ENCODE data around the gene TM9SF4.

Gene TM9SF4

DNA sequence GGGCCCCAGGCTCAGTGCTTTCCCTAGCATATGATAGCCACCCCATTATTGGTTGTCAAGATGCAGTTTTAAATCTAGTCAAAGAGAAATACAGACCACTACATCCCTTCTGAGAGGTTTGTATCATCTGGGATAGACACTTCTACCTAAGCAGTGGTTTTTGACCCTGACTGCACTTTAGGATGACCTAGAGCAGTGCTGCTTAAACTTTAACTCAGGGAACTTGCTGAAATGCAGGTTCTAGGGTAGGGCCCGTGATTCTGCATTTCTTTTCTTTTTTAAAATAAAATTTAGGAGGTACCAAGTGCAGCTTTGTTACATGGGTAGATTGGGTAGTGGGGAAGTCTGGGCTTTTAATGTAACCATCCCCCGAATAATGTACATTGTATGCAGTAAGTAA lies 18.7 kb downstream of the TM9SF4 start:
- no peak overlapping the region for H3K27ac ChIP-seq (ENCODE audit: low read length)
- no peak overlapping the region for H3K9ac ChIP-seq (ENCODE audit: low read length in 2 of 2)
- H3K36me3 ChIP-seq (ENCODE audit: control insufficient read depth in 2 of 2, insufficient read depth in 2 of 2, low read length in 2 of 2), result peaks cover 0 to 6% of the 10 kb centered on the region in 2 donors
- H3K27me3 ChIP-seq (ENCODE audit: control insufficient read depth in 1 of 2, insufficient read depth in 2 of 2, low read length in 2 of 2), result no peaks in the 10 kb centered on the region
- H3K4me3 ChIP-seq (ENCODE audit: low read length in 2 of 2), result no peak overlapping the region
- no peaks in the 10 kb centered on the region for H3K4me1 ChIP-seq (ENCODE audit: control insufficient read depth, insufficient read depth, low read length)
- H3K9me3 ChIP-seq (ENCODE audit: control insufficient read depth in 2 of 2, low read length in 2 of 2), result no peaks in the 10 kb centered on the region

DNA sequence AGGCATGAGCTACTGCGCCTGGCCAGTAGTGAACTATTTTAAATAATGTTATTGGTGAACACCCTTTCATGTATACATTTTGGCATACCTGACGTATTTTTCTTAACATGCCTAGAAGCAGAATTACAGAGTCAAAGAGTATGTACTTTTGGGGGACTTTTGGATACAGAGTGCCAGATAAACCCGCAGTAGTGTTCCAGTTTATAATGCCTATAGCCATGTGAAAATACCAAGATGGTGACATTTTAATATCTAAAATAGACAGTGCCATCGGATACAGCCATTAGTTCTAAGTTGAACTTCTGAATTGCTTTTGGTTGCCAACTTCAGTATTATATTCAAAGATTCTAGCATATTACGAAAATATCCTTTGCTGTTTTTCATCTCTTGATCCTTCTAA lies 20.3 kb downstream of the TM9SF4 start:
- no peaks in the 10 kb centered on the region for H3K9me3 ChIP-seq (ENCODE audit: control insufficient read depth in 2 of 2, low read length in 2 of 2)
- no peaks in the 10 kb centered on the region for H3K27me3 ChIP-seq (ENCODE audit: control insufficient read depth in 1 of 2, insufficient read depth in 2 of 2, low read length in 2 of 2)
- no peak overlapping the region for H3K9ac ChIP-seq (ENCODE audit: low read length in 2 of 2)
- H3K27ac ChIP-seq (ENCODE audit: low read length), result no peak overlapping the region
- no peaks in the 10 kb centered on the region for H3K4me1 ChIP-seq (ENCODE audit: control insufficient read depth, insufficient read depth, low read length)
- H3K36me3 ChIP-seq (ENCODE audit: control insufficient read depth in 2 of 2, insufficient read depth in 2 of 2, low read length in 2 of 2), result peaks cover 4 to 7% of the 10 kb centered on the region in 2 donors
- H3K4me3 ChIP-seq (ENCODE audit: low read length in 2 of 2), result no peak overlapping the region

DNA sequence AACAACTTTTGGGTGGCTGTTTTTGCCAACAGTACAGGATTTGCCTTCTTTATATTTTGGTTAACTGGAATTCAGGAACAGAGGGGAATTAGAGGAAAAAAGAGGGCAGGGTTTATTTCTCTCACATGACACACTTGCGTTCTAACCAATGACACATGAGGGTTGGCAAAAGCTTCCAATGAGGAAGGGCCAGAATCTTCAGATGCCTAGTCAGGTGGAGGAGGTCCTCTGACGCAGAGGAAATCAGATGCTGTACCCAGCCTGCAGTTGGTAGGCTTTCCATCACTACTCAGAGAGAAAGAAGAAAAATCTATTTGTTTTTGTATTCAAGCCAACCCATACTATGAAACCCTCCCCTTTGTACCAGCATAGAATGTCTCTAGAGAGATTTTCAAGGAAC lies 20.8 kb downstream of the TM9SF4 start:
- Histone ChIP-seq H3K9me3 (ENCODE audit: control insufficient read depth in 2 of 2, low read length in 2 of 2) (no peaks in the 10 kb centered on the region), H3K9ac (ENCODE audit: low read length in 2 of 2) (no peak overlapping the region), H3K36me3 (ENCODE audit: control insufficient read depth in 2 of 2, insufficient read depth in 2 of 2, low read length in 2 of 2) (peaks cover 4 to 5% of the 10 kb centered on the region in 2 donors), H3K27me3 (ENCODE audit: control insufficient read depth in 1 of 2, insufficient read depth in 2 of 2, low read length in 2 of 2) (no peaks in the 10 kb centered on the region), H3K4me3 (ENCODE audit: low read length in 2 of 2) (no peak overlapping the region), H3K4me1 (ENCODE audit: control insufficient read depth, insufficient read depth, low read length) (no peaks in the 10 kb centered on the region), H3K27ac (ENCODE audit: low read length) (no peak overlapping the region)

DNA sequence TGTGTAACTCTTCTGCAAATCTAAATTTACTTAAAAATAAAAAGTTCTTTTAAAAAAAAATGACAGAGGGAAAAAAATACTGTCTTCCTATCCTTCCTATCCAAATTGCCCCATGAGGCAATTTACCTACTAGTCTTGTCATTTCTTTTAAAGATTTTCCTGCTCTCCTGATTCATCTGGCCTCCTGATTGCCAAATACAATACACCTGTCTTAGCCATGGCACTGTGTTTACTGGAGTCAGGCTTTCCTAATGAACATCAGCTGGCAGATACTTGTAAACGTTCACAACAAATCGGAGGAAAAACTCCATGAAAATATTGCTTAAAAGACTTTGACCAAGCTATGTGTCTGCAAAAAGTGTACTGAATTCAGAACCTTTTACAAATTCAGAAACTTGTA lies 21.5 kb downstream of the TM9SF4 start:
- Histone ChIP-seq H3K36me3 (ENCODE audit: control insufficient read depth in 2 of 2, insufficient read depth in 2 of 2, low read length in 2 of 2) (peaks cover 4 to 7% of the 10 kb centered on the region in 2 donors), H3K9me3 (ENCODE audit: control insufficient read depth in 2 of 2, low read length in 2 of 2) (no peaks in the 10 kb centered on the region), H3K9ac (ENCODE audit: low read length in 2 of 2) (no peak overlapping the region), H3K4me1 (ENCODE audit: control insufficient read depth, insufficient read depth, low read length) (no peaks in the 10 kb centered on the region), H3K27me3 (ENCODE audit: control insufficient read depth in 1 of 2, insufficient read depth in 2 of 2, low read length in 2 of 2) (no peaks in the 10 kb centered on the region), H3K4me3 (ENCODE audit: low read length in 2 of 2) (no peak overlapping the region), H3K27ac (ENCODE audit: low read length) (no peak overlapping the region)

DNA sequence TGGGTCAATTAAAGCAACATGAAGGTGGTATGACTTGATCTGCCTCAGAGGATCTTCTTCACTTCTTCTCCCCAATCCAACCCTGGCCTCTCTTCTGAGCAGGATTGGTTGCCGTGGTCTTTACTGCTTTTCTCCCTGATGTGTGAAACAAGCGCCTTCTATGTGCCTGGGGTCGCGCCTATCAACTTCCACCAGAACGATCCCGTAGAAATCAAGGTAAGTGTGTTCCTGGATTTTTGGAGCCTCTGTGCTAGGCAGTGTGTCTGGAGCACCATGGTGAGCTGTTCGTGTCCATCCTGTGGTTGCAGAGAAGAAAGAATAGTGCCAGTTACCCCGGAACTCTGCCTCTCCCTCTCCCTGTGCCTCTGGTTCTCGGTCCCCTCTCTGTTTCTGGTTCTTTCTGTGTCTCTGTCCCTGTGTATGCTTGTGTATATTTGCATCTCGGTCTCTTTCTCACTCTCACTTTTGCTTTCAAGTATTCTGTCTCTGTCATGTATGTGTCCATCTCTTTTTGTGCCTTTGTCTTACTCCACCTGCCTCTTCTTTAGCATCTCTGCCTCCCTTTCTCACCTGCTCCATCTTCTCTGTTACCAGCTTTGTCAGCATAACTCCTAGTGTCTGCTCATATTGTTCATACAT lies 23.5 kb downstream of the TM9SF4 start:
- H3K36me3 ChIP-seq (ENCODE audit: control insufficient read depth in 2 of 2, insufficient read depth in 2 of 2, low read length in 2 of 2), result peaks cover 17 to 27% of the 10 kb centered on the region in 2 donors
- H3K27me3 ChIP-seq (ENCODE audit: control insufficient read depth in 1 of 2, insufficient read depth in 2 of 2, low read length in 2 of 2), result no peaks in the 10 kb centered on the region
- H3K4me3 ChIP-seq (ENCODE audit: low read length in 2 of 2), result no peak overlapping the region
- no peaks in the 10 kb centered on the region for H3K4me1 ChIP-seq (ENCODE audit: control insufficient read depth, insufficient read depth, low read length)
- no peak overlapping the region for H3K9ac ChIP-seq (ENCODE audit: low read length in 2 of 2)
- H3K9me3 ChIP-seq (ENCODE audit: control insufficient read depth in 2 of 2, low read length in 2 of 2), result no peaks in the 10 kb centered on the region
- no peak overlapping the region for H3K27ac ChIP-seq (ENCODE audit: low read length)

DNA sequence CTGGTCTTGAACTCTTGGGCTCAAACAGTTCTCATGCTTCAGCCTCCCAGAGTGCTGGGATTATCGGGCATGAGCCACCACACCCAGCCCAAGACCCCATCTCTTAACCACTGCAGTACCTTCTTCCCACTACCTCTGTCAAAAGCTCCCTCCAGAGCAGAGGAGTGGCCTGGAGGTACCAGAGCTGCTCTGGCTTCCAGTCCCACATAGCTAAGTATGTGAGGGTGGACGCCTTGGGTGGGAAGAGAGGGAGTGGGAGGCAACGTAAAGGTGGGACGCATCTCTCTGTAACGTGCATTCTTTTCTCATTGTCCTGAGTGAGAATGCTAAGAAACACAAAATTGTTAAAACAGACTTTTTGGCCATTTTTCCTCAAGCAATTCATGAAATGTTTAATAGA lies 24.5 kb downstream of the TM9SF4 start:
- H3K36me3 ChIP-seq (ENCODE audit: control insufficient read depth in 2 of 2, insufficient read depth in 2 of 2, low read length in 2 of 2), result peaks cover 20 to 33% of the 10 kb centered on the region in 2 donors
- no peak overlapping the region for H3K27ac ChIP-seq (ENCODE audit: low read length)
- H3K9me3 ChIP-seq (ENCODE audit: control insufficient read depth in 2 of 2, low read length in 2 of 2), result no peaks in the 10 kb centered on the region
- H3K4me3 ChIP-seq (ENCODE audit: low read length in 2 of 2), result no peak overlapping the region
- H3K9ac ChIP-seq (ENCODE audit: low read length in 2 of 2), result no peak overlapping the region
- no peaks in the 10 kb centered on the region for H3K27me3 ChIP-seq (ENCODE audit: control insufficient read depth in 1 of 2, insufficient read depth in 2 of 2, low read length in 2 of 2)
- no peaks in the 10 kb centered on the region for H3K4me1 ChIP-seq (ENCODE audit: control insufficient read depth, insufficient read depth, low read length)

DNA sequence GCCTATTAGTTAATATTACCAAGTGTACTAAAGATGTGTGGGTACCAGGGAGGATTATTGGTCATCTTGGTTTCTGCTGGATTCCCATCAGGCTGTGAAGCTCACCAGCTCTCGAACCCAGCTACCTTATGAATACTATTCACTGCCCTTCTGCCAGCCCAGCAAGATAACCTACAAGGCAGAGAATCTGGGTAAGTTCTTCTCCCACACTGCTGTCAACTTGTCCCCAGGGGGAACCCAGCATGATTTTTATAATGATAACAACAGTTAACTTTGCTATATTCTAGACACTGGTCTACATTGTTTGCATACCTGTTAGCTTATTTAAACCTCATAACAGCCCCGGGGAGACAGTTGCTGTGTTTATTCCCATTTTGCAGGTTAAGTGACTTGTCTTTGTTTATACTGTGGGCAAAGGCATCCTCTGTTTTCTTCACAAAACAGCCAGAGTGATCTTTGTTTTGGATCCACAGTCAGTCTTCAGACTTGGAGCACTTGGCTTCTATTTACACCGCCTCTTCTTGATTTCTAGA lies 26.5 kb downstream of the TM9SF4 start:
- H3K4me3 ChIP-seq (ENCODE audit: low read length in 2 of 2), result no peak overlapping the region
- no peaks in the 10 kb centered on the region for H3K9me3 ChIP-seq (ENCODE audit: control insufficient read depth in 2 of 2, low read length in 2 of 2)
- no peaks in the 10 kb centered on the region for H3K27me3 ChIP-seq (ENCODE audit: control insufficient read depth in 1 of 2, insufficient read depth in 2 of 2, low read length in 2 of 2)
- no peaks in the 10 kb centered on the region for H3K4me1 ChIP-seq (ENCODE audit: control insufficient read depth, insufficient read depth, low read length)
- H3K9ac ChIP-seq (ENCODE audit: low read length in 2 of 2), result no peak overlapping the region
- peaks cover 33 to 46% of the 10 kb centered on the region in 2 donors for H3K36me3 ChIP-seq (ENCODE audit: control insufficient read depth in 2 of 2, insufficient read depth in 2 of 2, low read length in 2 of 2)
- H3K27ac ChIP-seq (ENCODE audit: low read length), result no peak overlapping the region

DNA sequence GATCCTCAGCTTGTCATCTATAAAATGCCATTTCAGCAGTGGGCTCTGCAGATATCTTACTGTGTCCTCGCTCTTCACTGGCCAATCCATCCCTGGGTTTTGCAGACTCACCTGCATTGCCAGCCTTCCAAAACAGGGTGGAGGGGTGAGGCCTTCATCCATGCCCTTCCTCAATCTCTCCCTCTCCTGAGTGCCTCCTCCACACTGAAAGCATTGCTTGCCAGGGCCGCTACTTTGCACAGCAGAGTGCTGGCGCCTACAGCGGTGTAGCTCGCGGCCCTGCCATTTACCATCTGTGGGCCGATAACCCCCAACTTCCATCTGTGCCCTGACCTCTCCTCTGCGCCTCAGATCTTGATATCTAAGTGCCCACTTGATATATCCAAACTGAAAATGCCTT lies 29.4 kb downstream of the TM9SF4 start:
- Histone ChIP-seq H3K4me3 (ENCODE audit: low read length in 2 of 2) (no peak overlapping the region), H3K9ac (ENCODE audit: low read length in 2 of 2) (no peak overlapping the region), H3K36me3 (ENCODE audit: control insufficient read depth in 2 of 2, insufficient read depth in 2 of 2, low read length in 2 of 2) (peaks cover 56 to 67% of the 10 kb centered on the region in 2 donors), H3K27ac (ENCODE audit: low read length) (no peak overlapping the region), H3K4me1 (ENCODE audit: control insufficient read depth, insufficient read depth, low read length) (no peaks in the 10 kb centered on the region), H3K9me3 (ENCODE audit: control insufficient read depth in 2 of 2, low read length in 2 of 2) (no peaks in the 10 kb centered on the region), H3K27me3 (ENCODE audit: control insufficient read depth in 1 of 2, insufficient read depth in 2 of 2, low read length in 2 of 2) (no peaks in the 10 kb centered on the region)

DNA sequence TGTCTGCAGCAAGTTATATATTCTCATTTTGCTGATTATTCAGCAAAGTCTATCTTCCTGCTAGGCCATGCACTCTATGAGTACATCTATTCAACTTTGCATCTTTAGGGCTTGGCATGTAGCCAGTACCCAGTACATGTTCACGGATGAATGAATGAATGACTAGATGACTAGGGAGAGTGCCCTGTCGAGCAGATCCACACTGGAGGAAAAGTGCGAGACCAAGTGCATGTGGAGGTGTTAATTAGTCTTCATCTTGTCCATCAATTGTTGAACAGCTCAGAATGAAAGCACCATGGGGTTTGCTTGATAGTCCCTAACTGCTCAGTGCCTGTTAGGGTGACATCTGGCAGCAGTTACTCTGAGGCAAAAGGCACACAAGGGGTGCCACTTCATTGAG lies 30.4 kb downstream of the TM9SF4 start:
- Histone ChIP-seq H3K27ac (ENCODE audit: low read length) (no peak overlapping the region), H3K9ac (ENCODE audit: low read length in 2 of 2) (no peak overlapping the region), H3K9me3 (ENCODE audit: control insufficient read depth in 2 of 2, low read length in 2 of 2) (no peaks in the 10 kb centered on the region), H3K4me3 (ENCODE audit: low read length in 2 of 2) (no peak overlapping the region), H3K36me3 (ENCODE audit: control insufficient read depth in 2 of 2, insufficient read depth in 2 of 2, low read length in 2 of 2) (peaks cover 62 to 75% of the 10 kb centered on the region in 2 donors), H3K4me1 (ENCODE audit: control insufficient read depth, insufficient read depth, low read length) (no peaks in the 10 kb centered on the region), H3K27me3 (ENCODE audit: control insufficient read depth in 1 of 2, insufficient read depth in 2 of 2, low read length in 2 of 2) (no peaks in the 10 kb centered on the region)

DNA sequence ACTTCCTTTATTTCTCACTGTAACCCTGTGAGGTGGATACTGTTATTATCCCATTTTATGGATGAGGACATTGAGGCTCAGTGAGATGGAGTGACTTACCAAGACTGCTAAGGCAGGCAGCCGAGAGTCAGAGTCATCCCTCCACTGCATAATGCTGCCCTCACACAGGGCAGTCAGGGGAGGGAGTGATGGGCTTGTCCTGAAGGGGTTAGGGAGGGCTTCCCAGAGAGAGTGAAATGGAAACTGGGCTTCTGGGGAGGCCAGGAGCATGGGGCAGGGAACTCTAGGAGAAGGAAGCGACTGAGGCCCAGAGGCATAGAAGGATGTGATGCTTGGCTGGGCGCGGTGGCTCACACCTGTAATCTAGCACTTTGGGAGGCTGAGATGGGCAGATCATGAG lies 31.1 kb downstream of the TM9SF4 start:
- no peaks in the 10 kb centered on the region for H3K9me3 ChIP-seq (ENCODE audit: control insufficient read depth in 2 of 2, low read length in 2 of 2)
- H3K27ac ChIP-seq (ENCODE audit: low read length), result no peak overlapping the region
- H3K36me3 ChIP-seq (ENCODE audit: control insufficient read depth in 2 of 2, insufficient read depth in 2 of 2, low read length in 2 of 2), result peaks cover 69 to 82% of the 10 kb centered on the region in 2 donors
- no peaks in the 10 kb centered on the region for H3K27me3 ChIP-seq (ENCODE audit: control insufficient read depth in 1 of 2, insufficient read depth in 2 of 2, low read length in 2 of 2)
- H3K4me3 ChIP-seq (ENCODE audit: low read length in 2 of 2), result no peak overlapping the region
- H3K4me1 ChIP-seq (ENCODE audit: control insufficient read depth, insufficient read depth, low read length), result no peaks in the 10 kb centered on the region
- no peak overlapping the region for H3K9ac ChIP-seq (ENCODE audit: low read length in 2 of 2)

DNA sequence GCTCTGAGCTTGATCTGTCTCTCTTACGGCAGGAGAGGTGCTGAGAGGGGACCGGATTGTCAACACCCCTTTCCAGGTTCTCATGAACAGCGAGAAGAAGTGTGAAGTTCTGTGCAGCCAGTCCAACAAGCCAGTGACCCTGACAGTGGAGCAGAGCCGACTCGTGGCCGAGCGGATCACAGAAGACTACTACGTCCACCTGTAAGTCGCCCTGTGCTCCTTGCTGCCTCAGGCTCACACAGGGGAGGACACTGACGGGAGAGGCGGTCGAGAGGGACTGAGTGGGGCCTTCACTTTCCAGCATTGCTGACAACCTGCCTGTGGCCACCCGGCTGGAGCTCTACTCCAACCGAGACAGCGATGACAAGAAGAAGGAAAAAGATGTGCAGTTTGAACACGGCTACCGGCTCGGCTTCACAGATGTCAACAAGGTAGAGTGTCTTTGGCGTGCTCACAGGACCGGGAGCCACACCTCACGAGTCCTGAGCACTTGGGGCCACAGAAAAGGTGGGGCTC lies 32.0 kb downstream of the TM9SF4 start:
- Histone ChIP-seq H3K36me3 (ENCODE audit: control insufficient read depth in 2 of 2, insufficient read depth in 2 of 2, low read length in 2 of 2) (peaks cover 77 to 84% of the 10 kb centered on the region in 2 donors), H3K9ac (ENCODE audit: low read length in 2 of 2) (no peak overlapping the region), H3K27ac (ENCODE audit: low read length) (no peak overlapping the region), H3K9me3 (ENCODE audit: control insufficient read depth in 2 of 2, low read length in 2 of 2) (no peaks in the 10 kb centered on the region), H3K4me3 (ENCODE audit: low read length in 2 of 2) (no peak overlapping the region), H3K4me1 (ENCODE audit: control insufficient read depth, insufficient read depth, low read length) (no peaks in the 10 kb centered on the region), H3K27me3 (ENCODE audit: control insufficient read depth in 1 of 2, insufficient read depth in 2 of 2, low read length in 2 of 2) (no peaks in the 10 kb centered on the region)

All from stomach smooth muscle (tissue), 2 donors.